CD1c-positive myeloid dendritic cell (primary cell): Measurements from ENCODE around the gene SGSM1.

Experiments used
- DNase-seq: peaks from one replicate; pipeline ENCODE4 v3.0.0-alpha.2; 2016; ENCODE audit errors: extremely low spot score

The SGSM1 gene

GRCh38 chr22:24948356-24949202 is 142.6 kb downstream of the SGSM1 start:
- no peak for DNase-seq

- DNase-seq = no peak
Observed at GRCh38 chr22:24950272-24950902, 144.4 kb downstream of the SGSM1 start.

GRCh38 chr22:24951942-24952836 is 146.2 kb downstream of the SGSM1 start, which contains the start of gene KIAA1671:
KIAA1671 (plus strand) TSS chr22:24952716; CDS start chr22:25028000, 75,284 bp downstream.
- DNase-seq = peak; percentile 82

- no peak for DNase-seq
Observed at GRCh38 chr22:24952837-24953383, 146.9 kb downstream of the SGSM1 start.

GRCh38 chr22:24953384-24954113 is 147.5 kb downstream of the SGSM1 start:
- no peak for DNase-seq

- DNase-seq = no peak
Observed at GRCh38 chr22:24954114-24954463, 148.1 kb downstream of the SGSM1 start.

GRCh38 chr22:24954856-24955255 is 148.8 kb downstream of the SGSM1 start:
- no peak for DNase-seq

- no peak for DNase-seq
Observed at GRCh38 chr22:24957043-24957442, 151.0 kb downstream of the SGSM1 start.

- no peak for DNase-seq
Observed at GRCh38 chr22:24961217-24961844, 155.3 kb downstream of the SGSM1 start.

GRCh38 chr22:24962094-24962493 is 156.1 kb downstream of the SGSM1 start:
- DNase-seq = no peak

- no peak for DNase-seq
Observed at GRCh38 chr22:24962835-24963234, 156.8 kb downstream of the SGSM1 start.

- DNase-seq = no peak
Observed at GRCh38 chr22:24964441-24964840, 158.4 kb downstream of the SGSM1 start.

- DNase-seq = no peak
Observed at GRCh38 chr22:24965822-24966626, 160.0 kb downstream of the SGSM1 start.

- no peak for DNase-seq
Observed at GRCh38 chr22:24968066-24968561, 162.1 kb downstream of the SGSM1 start.

- DNase-seq = no peak
Observed at GRCh38 chr22:24969560-24970301, 163.7 kb downstream of the SGSM1 start.

- DNase-seq = no peak
Observed at GRCh38 chr22:24972369-24972768, 166.4 kb downstream of the SGSM1 start.

- no peak for DNase-seq
Observed at GRCh38 chr22:24973872-24974271, 167.9 kb downstream of the SGSM1 start.

- DNase-seq = no peak
Observed at GRCh38 chr22:24975125-24975640, 169.2 kb downstream of the SGSM1 start.
